CD8-positive, alpha-beta memory T cell (primary cell): ENCODE results near the gene KRT13. TPM values are rescaled to one million over a fixed set of nuclear protein-coding genes. Genes with fewer than 3 reads are reported as not detected.

ENCODE experiments used
- polyA plus RNA-seq: library from polyadenylated mRNA; unstranded; fragments of 300-500 nt; fragmentation: Illumina TruSeq; gene quantifications from one replicate; pipeline ENCODE4 v1.2.3, GENCODE V29; 2021
- total RNA-seq, 2 experiments: library from RNA; stranded (reverse); gene quantifications; one replicate each; pipeline ENCODE4 v1.2.3, GENCODE V29; 2021

KRT13 gene
- total and polyA plus RNA-seq, 3 experiments from 2014 or later, result not detected

Other genes with a start within 250 kb of the KRT13 start
- gene KRTAP9-6, start 240.2 kb downstream of the KRT13 start, total RNA-seq, result not detected
- gene KRTAP9-6, start 240.2 kb downstream of the KRT13 start, polyA plus RNA-seq, result not detected
- gene KRTAP9-7, start 229.9 kb downstream of the KRT13 start, total RNA-seq, result not detected
- not detected for gene KRTAP9-7, start 229.9 kb downstream of the KRT13 start, polyA plus RNA-seq
- not detected for gene KRTAP29-1, start 202.8 kb downstream of the KRT13 start, total RNA-seq
- 0.22 TPM for gene KRTAP29-1, start 202.8 kb downstream of the KRT13 start, polyA plus RNA-seq
- gene KRTAP16-1, start 196.3 kb downstream of the KRT13 start, total RNA-seq, result not detected
- 0.58 TPM for gene KRTAP16-1, start 196.3 kb downstream of the KRT13 start, polyA plus RNA-seq
- not detected for gene KRTAP17-1, start 189.9 kb downstream of the KRT13 start, total RNA-seq
- not detected for gene KRTAP17-1, start 189.9 kb downstream of the KRT13 start, polyA plus RNA-seq
- not detected for gene KRT33A, start 154.8 kb downstream of the KRT13 start, total RNA-seq
- not detected for gene KRT33A, start 154.8 kb downstream of the KRT13 start, polyA plus RNA-seq
- gene KRT33B, start 135.8 kb downstream of the KRT13 start, total RNA-seq, result not detected
- gene KRT33B, start 135.8 kb downstream of the KRT13 start, polyA plus RNA-seq, result not detected
- not detected for gene KRT34, start 123.3 kb downstream of the KRT13 start, total RNA-seq
- gene KRT34, start 123.3 kb downstream of the KRT13 start, polyA plus RNA-seq, result not detected
- not detected for gene KRT31, start 108.0 kb downstream of the KRT13 start, total RNA-seq
- gene KRT31, start 108.0 kb downstream of the KRT13 start, polyA plus RNA-seq, result not detected
- gene KRT37, start 81.0 kb downstream of the KRT13 start, total RNA-seq, result not detected
- gene KRT37, start 81.0 kb downstream of the KRT13 start, polyA plus RNA-seq, result not detected
- gene KRT38, start 64.6 kb downstream of the KRT13 start, total RNA-seq, result not detected
- gene KRT38, start 64.6 kb downstream of the KRT13 start, polyA plus RNA-seq, result not detected
- gene KRT32, start 38.2 kb downstream of the KRT13 start, total RNA-seq, result not detected
- gene KRT32, start 38.2 kb downstream of the KRT13 start, polyA plus RNA-seq, result not detected
- not detected for gene KRT35, start 24.5 kb downstream of the KRT13 start, total RNA-seq
- gene KRT35, start 24.5 kb downstream of the KRT13 start, polyA plus RNA-seq, result not detected
- gene KRT36, start 15.7 kb downstream of the KRT13 start, total RNA-seq, result not detected
- not detected for gene KRT36, start 15.7 kb downstream of the KRT13 start, polyA plus RNA-seq
- gene KRT15, start 13.3 kb upstream of the KRT13 start, total RNA-seq, result not detected
- gene KRT15, start 13.3 kb upstream of the KRT13 start, polyA plus RNA-seq, result not detected
- gene KRT19, start 22.7 kb upstream of the KRT13 start, total RNA-seq, result not detected
- not detected for gene KRT19, start 22.7 kb upstream of the KRT13 start, polyA plus RNA-seq
- gene KRT9, start 66.4 kb upstream of the KRT13 start, total RNA-seq, result not detected
- not detected for gene KRT9, start 66.4 kb upstream of the KRT13 start, polyA plus RNA-seq
- gene KRT14, start 81.3 kb upstream of the KRT13 start, total RNA-seq, result not detected
- gene KRT14, start 81.3 kb upstream of the KRT13 start, polyA plus RNA-seq, result not detected
- not detected for gene KRT16, start 107.2 kb upstream of the KRT13 start, total RNA-seq
- gene KRT16, start 107.2 kb upstream of the KRT13 start, polyA plus RNA-seq, result not detected
- under 1 TPM in 1 of 2 experiments, not detected in 1; 0.35 TPM for gene KRT17, start 119.0 kb upstream of the KRT13 start, total RNA-seq
- not detected for gene KRT17, start 119.0 kb upstream of the KRT13 start, polyA plus RNA-seq
- 1,000 to 10,000 TPM; 1,446 to 1,504 TPM for gene EIF1, start 183.3 kb upstream of the KRT13 start, total RNA-seq
- 1,526 TPM for gene EIF1, start 183.3 kb upstream of the KRT13 start, polyA plus RNA-seq
- gene GAST, start 206.7 kb upstream of the KRT13 start, total RNA-seq, result not detected
- gene GAST, start 206.7 kb upstream of the KRT13 start, polyA plus RNA-seq, result not detected
- gene HAP1, start 229.0 kb upstream of the KRT13 start, total RNA-seq, result under 1 TPM; 0.13 to 0.18 TPM
- gene HAP1, start 229.0 kb upstream of the KRT13 start, polyA plus RNA-seq, result not detected